T-cell (primary cell): ENCODE data around the gene MMP13. TPM values are rescaled to one million over a fixed set of nuclear protein-coding genes. Genes with fewer than 3 reads are reported as not detected.
"Not testable (repeated sequence)": the region's sequence is repeated elsewhere in the genome, so short reads cannot be mapped to it uniquely, and the experiment has no call there.

Experiments
- ATAC-seq, 4 experiments: fragments of 200-7000 bp in 3 of 4; fragments of 150-1000 bp in 1 of 4; cut with Tn5 transposase; replicated peaks in 1 of 4; 1 replicate in 3 of 4; 2 replicates in 1 of 4; pipeline ENCODE4 v1.10.0; 2021; ENCODE audit warnings: moderate library complexity in 3 of 4, mild to moderate bottlenecking in 2 of 4, moderate number of reproducible peaks in 1 of 4
- CTCF ChIA-PET, 2 donors: fragments of 300-600 bp; sonication (Branson Sonifier 250); formaldehyde crosslinking; loops; one replicate each; lab custom pipeline; 2022; ENCODE audit warnings: antibody characterized with exemption in 2 of 2; lab: Charles Lee
- POLR2A ChIA-PET, 2 donors: fragments of 300-600 bp; sonication (Branson Sonifier 250); formaldehyde crosslinking; loops; one replicate each; lab custom pipeline; 2022; ENCODE audit warnings: antibody characterized with exemption in 2 of 2; lab: Charles Lee
- DNase-seq, 35 experiments: peaks; one replicate each; pipeline versions ENCODE4 v3.0.0 to v3.0.0-alpha.2; 2013 to 2023
- H3K27ac ChIP-seq: one replicate; pipeline ENCODE4 v1.5.1; 2013; ENCODE audit warnings: low read length
- H3K27me3 ChIP-seq, 2 experiments: replicated peaks in 1 of 2; 1 replicate in 1 of 2; 2 replicates in 1 of 2; pipeline versions ENCODE4 v1.6.1 to v1.7.0; 2013; ENCODE audit warnings: low read length in 1 of 2, mixed read lengths in 1 of 2; ENCODE audit not compliant: control insufficient read depth in 2 of 2, insufficient read depth in 2 of 2; ENCODE audit errors: extremely low read depth in 1 of 2
- H3K36me3 ChIP-seq, 2 donors: 1 replicate in 1 of 2; 2 replicates in 1 of 2; pipeline versions ENCODE4 v1.6.1 to v1.7.0; 2013; ENCODE audit warnings: low read length in 1 of 2; ENCODE audit not compliant: control insufficient read depth in 2 of 2, insufficient read depth in 1 of 2; ENCODE audit errors: extremely low read depth in 1 of 2
- H3K4me1 ChIP-seq, 2 experiments: 1 replicate in 1 of 2; 2 replicates in 1 of 2; pipeline versions ENCODE4 v1.6.1 to v1.7.0; 2013; ENCODE audit warnings: low read length in 2 of 2, mixed read lengths in 1 of 2; ENCODE audit not compliant: insufficient read depth in 2 of 2, control insufficient read depth in 1 of 2; ENCODE audit errors: extremely low read depth in 1 of 2
- H3K4me3 ChIP-seq, 2 donors: 1 replicate in 1 of 2; 2 replicates in 1 of 2; pipeline versions ENCODE4 v1.5.1 to v1.7.0; 2013; ENCODE audit warnings: mild to moderate bottlenecking in 2 of 2, low read length in 1 of 2, moderate library complexity in 1 of 2; ENCODE audit not compliant: control insufficient read depth in 1 of 2; ENCODE audit errors: extremely low read depth in 1 of 2
- H3K9me3 ChIP-seq: 2 replicates; pipeline ENCODE4 v1.7.0; 2013
- H3K27ac Mint-ChIP-seq, 2 donors: one replicate each; pipeline ENCODE4 v1.8.0; 2020 to 2021; ENCODE audit warnings: mild to moderate bottlenecking in 2 of 2, mixed read lengths in 2 of 2
- H3K27me3 Mint-ChIP-seq, 2 donors: one replicate each; pipeline ENCODE4 v1.8.0; 2021 to 2022; ENCODE audit warnings: mixed read lengths in 2 of 2
- H3K36me3 Mint-ChIP-seq: one replicate; pipeline ENCODE4 v1.8.0; 2021; ENCODE audit warnings: mixed read lengths
- H3K4me1 Mint-ChIP-seq, 3 donors: one replicate each; pipeline ENCODE4 v1.8.0; 2020 to 2022; ENCODE audit warnings: mixed read lengths in 3 of 3, mild to moderate bottlenecking in 1 of 3
- H3K4me3 Mint-ChIP-seq, 3 donors: one replicate each; pipeline ENCODE4 v1.8.0; 2020 to 2022; ENCODE audit warnings: mild to moderate bottlenecking in 3 of 3, mixed read lengths in 3 of 3, moderate library complexity in 3 of 3
- H3K9me3 Mint-ChIP-seq, 3 donors: one replicate each; pipeline ENCODE4 v1.8.0; 2020 to 2022; ENCODE audit warnings: mixed read lengths in 3 of 3
- WGBS: methylation state at CpG from one replicate; pipeline ENCODE4 v1.1.5; 2013; ENCODE audit warnings: missing lambda C conversion rate; ENCODE audit not compliant: insufficient coverage; 5-methylcytosine and 5-hydroxymethylcytosine counted together
- total RNA-seq, 35 experiments: library from RNA in 6 of 35; stranded (reverse) in 6 of 35; fragments of 120-200 nt in 1 of 35; gene quantifications; one replicate each; pipeline versions ENCODE4 v1.2.1 to v1.2.4 and lab custom pipeline; 2013 to 2026

MMP13 gene
- total RNA-seq (not detected), total RNA-seq (lab: John Stamatoyannopoulos, UW) (0 to 0.07 (median 0) reads per million in 29 experiments)
- not detected for total RNA-seq (2013)

GRCh38 chr11:102955624-102956023 lies at the start of gene MMP13:
Gene MMP13 (minus strand): TSS chr11:102955732. CDS start chr11:102955705, 27 bp downstream.
- Mint-ChIP-seq H3K9me3 (no peaks in the 10 kb centered on the region), H3K36me3 (no peaks in the 10 kb centered on the region), H3K4me1 (no peaks in the 10 kb centered on the region), H3K27me3 (peaks cover 4 to 5% of the 10 kb centered on the region in 2 donors), H3K4me3 (no peak within 1 kb of the TSS), H3K27ac (no peak within 1 kb of the TSS)
- no peaks in the 10 kb centered on the region for H3K4me1 ChIP-seq
- no peak for DNase-seq
- no peaks in the 10 kb centered on the region for H3K36me3 ChIP-seq
- WGBS, result 62% methylated on average over 2 of the region's 6 CpGs
- H3K27me3 ChIP-seq, result no peaks in the 10 kb centered on the region
- POLR2A ChIA-PET, result no interaction called here
- no peak within 1 kb of the TSS for H3K4me3 ChIP-seq
- H3K27ac ChIP-seq, result no peak within 1 kb of the TSS
- no peak for ATAC-seq
- CTCF ChIA-PET, result no interaction called here
- no peaks in the 10 kb centered on the region for H3K9me3 ChIP-seq

- H3K9me3 Mint-ChIP-seq, H3K4me3 Mint-ChIP-seq, DNase-seq, H3K27ac ChIP-seq, H3K27me3 ChIP-seq, H3K4me1 Mint-ChIP-seq, H3K36me3 ChIP-seq, H3K27ac Mint-ChIP-seq, H3K9me3 ChIP-seq, H3K36me3 Mint-ChIP-seq, H3K4me3 ChIP-seq, CTCF ChIA-PET, ATAC-seq, H3K4me1 ChIP-seq, POLR2A ChIA-PET: not testable (repeated sequence)
- H3K27me3 Mint-ChIP-seq, result peaks cover 17 to 26% of the 10 kb centered on the region in 2 donors
- 100% methylated on average over 4 of the region's 5 CpGs for WGBS
These were observed 48.7 kb upstream of the MMP13 start for GRCh38 chr11:103004234-103004633.

GRCh38 chr11:102994105-102994504 lies 38.6 kb upstream of the MMP13 start:
- no CpG with 5 or more reads among the region's 1 CpG for WGBS
- ATAC-seq (no peak), DNase-seq (no peak)
- Mint-ChIP-seq H3K4me1 (no peaks in the 10 kb centered on the region), H3K27me3 (peaks cover 10 to 23% of the 10 kb centered on the region in 2 donors), H3K4me3 (no peak overlapping the region), H3K27ac (no peak overlapping the region), H3K36me3 (no peaks in the 10 kb centered on the region), H3K9me3 (no peaks in the 10 kb centered on the region)
- H3K4me3 ChIP-seq, result no peak overlapping the region
- H3K36me3 ChIP-seq, result no peaks in the 10 kb centered on the region
- POLR2A ChIA-PET, result no interaction called here
- peaks cover 0 to 3% of the 10 kb centered on the region in 2 experiments for H3K27me3 ChIP-seq
- no peaks in the 10 kb centered on the region for H3K9me3 ChIP-seq
- CTCF ChIA-PET, result no interaction called here
- H3K4me1 ChIP-seq, result no peaks in the 10 kb centered on the region
- H3K27ac ChIP-seq, result no peak overlapping the region

- ChIA-PET POLR2A (interaction anchor here in 1 of 2 donors (0.5 kb wide), 1 partner anchor 787 kb away, joined by 3 read pairs; no protein-coding TSS in a partner anchor), CTCF (no interaction called here)
- Histone ChIP-seq H3K36me3 (no peaks in the 10 kb centered on the region), H3K9me3 (no peaks in the 10 kb centered on the region), H3K27me3 (peaks cover 0 to 5% of the 10 kb centered on the region in 2 experiments), H3K27ac (no peak overlapping the region), H3K4me1 (no peaks in the 10 kb centered on the region), H3K4me3 (no peak overlapping the region)
- Mint-ChIP-seq H3K27me3 (peaks cover 10 to 21% of the 10 kb centered on the region in 2 donors), H3K9me3 (no peaks in the 10 kb centered on the region), H3K36me3 (no peaks in the 10 kb centered on the region), H3K4me3 (no peak overlapping the region), H3K27ac (no peak overlapping the region), H3K4me1 (no peaks in the 10 kb centered on the region)
- 90% methylated on average over 1 of the region's 3 CpGs for WGBS
- ATAC-seq, result no peak
- DNase-seq, result no peak
These were observed 36.2 kb upstream of the MMP13 start for GRCh38 chr11:102991776-102992175.

- Mint-ChIP-seq H3K4me3 (no peak overlapping the region), H3K27me3 (peaks cover 10 to 22% of the 10 kb centered on the region in 2 donors), H3K36me3 (no peaks in the 10 kb centered on the region), H3K4me1 (no peaks in the 10 kb centered on the region), H3K27ac (no peak overlapping the region), H3K9me3 (no peaks in the 10 kb centered on the region)
- Histone ChIP-seq H3K4me3 (no peak overlapping the region), H3K27ac (no peak overlapping the region), H3K9me3 (no peaks in the 10 kb centered on the region), H3K27me3 (peaks cover 0 to 5% of the 10 kb centered on the region in 2 experiments), H3K36me3 (no peaks in the 10 kb centered on the region), H3K4me1 (no peaks in the 10 kb centered on the region)
- no peak for ATAC-seq
- ChIA-PET CTCF (no interaction called here), POLR2A (no interaction called here)
- DNase-seq, result no peak
- 100% methylated on average over 2 of the region's 3 CpGs for WGBS
These were observed 34.6 kb upstream of the MMP13 start for GRCh38 chr11:102990145-102990544.

- no peak overlapping the region for H3K4me3 ChIP-seq
- H3K4me1 ChIP-seq, result no peaks in the 10 kb centered on the region
- POLR2A ChIA-PET, result no interaction called here
- peak overlapping the region in 1 of 2 donors; percentile 20 for H3K27ac Mint-ChIP-seq
- no peaks in the 10 kb centered on the region for H3K9me3 Mint-ChIP-seq
- no peak for ATAC-seq
- no peaks in the 10 kb centered on the region for H3K36me3 Mint-ChIP-seq
- 89% methylated on average over 3 of the region's 5 CpGs for WGBS
- DNase-seq, result no peak
- no peak overlapping the region for H3K4me3 Mint-ChIP-seq
- no peak overlapping the region for H3K27ac ChIP-seq
- no peaks in the 10 kb centered on the region for H3K4me1 Mint-ChIP-seq
- H3K9me3 ChIP-seq, result no peaks in the 10 kb centered on the region
- peaks cover 10 to 22% of the 10 kb centered on the region in 2 donors for H3K27me3 Mint-ChIP-seq
- no peaks in the 10 kb centered on the region for H3K36me3 ChIP-seq
- CTCF ChIA-PET, result interaction anchor here in 1 of 2 donors (0.6 kb wide), 1 partner anchor 22 kb away, joined by 3 read pairs; no protein-coding TSS in a partner anchor
- peaks cover 0 to 5% of the 10 kb centered on the region in 2 experiments for H3K27me3 ChIP-seq
These were observed 34.0 kb upstream of the MMP13 start for GRCh38 chr11:102989379-102990047.
